Measurements from ENCODE around the gene LPP. TPM values are rescaled to one million over a fixed set of nuclear protein-coding genes. Genes with fewer than 3 reads are reported as not detected.

LPP gene
- total RNA-seq, 4 donors from 2014 or later = 45.9 to 81.1 (median 63.0) TPM

DNA sequence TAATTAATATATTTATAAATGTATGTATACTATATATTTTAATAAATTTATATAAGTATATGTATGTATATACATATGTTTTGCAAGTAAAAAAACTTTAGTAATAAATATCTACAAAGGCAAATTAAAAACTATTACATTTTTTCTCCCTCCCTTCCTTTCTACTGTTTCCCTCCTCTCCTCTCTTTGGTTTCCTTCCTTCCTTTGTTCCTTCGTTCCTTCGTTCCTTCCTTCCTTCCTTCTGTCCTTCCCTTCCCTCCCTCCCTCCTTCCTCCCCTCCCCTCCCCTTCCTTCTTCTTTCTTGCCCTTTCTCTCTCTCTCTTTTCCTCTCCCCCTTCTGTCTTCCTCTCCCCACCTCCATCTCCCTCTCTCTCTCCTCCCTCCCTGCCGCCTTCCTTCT, 423.6 kb downstream of the LPP start:
- no peak for TF ChIP-seq CTCF (IDR thresholded peaks at IDR 0.05)
- 48 to 100% methylated on average over 1 to 2 of the region's 3 CpGs for whole genome bisulfite sequencing, 2 donors
- DNase-seq (ENCODE audit: low spot score in 2 of 2) = no peak
- intact Hi-C loops (cut with DNase I; ENCODE audit: low total_unique reads) = no loop called here
- H3K4me3 ChIP-seq (ENCODE audit: low read depth, poor library complexity, severe bottlenecking) = no peak overlapping the region

DNA sequence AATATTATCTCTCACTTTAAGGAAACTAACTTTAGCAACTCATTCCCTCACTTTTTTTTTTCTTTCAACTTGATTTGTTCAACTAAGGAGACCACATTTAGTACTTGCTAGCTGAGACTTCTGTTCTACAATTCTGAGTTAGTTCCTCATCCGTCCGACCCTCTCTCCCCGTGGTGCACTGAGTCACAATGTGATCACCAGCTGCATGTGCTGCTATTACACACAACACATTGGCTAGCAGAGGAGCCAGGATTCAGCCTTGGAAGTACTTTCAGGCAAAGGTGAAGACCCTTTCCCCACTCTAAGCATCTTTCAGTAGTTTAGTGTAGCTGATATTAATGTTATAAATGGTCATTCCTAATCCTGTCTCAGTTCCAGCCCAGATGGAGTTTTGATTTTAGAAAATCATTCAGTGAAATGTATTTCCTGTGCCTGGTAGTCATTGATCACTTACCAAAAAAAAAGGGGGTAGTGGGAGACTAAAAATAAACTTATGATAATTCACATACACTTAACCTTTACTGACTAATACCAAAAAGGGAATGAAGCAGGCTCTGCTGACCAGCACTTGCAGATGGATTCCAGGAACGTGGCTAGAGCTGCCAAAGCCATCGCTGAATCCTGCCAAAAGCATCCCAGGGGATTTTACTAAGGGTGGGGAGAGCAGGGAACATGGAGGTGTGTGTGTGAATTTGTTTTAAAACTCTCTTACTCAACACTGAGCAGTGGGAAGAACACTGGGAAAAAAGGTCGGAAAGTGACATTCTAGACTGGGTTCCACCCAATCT, 424.8 kb downstream of the LPP start:
- intact Hi-C loops (cut with DNase I; ENCODE audit: low total_unique reads) = no loop called here
- 50 to 56% methylated on average over 6 of the region's 6 CpGs for WGBS, 2 donors
- TF ChIP-seq POLR2A (IDR thresholded peaks at IDR 0.05) (no peak), CTCF (IDR thresholded peaks at IDR 0.05) (no peak)

DNA sequence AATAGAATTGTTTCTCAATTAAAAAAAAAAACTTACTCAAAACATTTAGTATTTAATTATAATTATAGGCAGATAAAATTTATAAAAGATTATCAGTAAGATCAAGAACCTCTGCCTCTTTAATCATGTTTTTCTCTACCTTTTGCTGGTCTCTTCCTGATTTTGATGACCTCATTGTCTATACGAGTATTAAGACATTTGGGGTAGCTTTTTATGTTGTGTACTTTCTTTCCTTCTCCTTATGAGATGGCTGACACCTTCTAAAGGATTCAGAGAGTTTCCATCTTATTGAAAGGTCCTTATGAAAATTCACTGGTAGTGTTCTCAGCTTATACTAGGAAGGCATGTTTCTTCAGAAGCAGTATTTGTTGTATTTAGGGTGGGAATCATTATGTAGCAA, 426.3 kb downstream of the LPP start:
- no peak overlapping the region for H3K4me3 ChIP-seq (ENCODE audit: low read depth, poor library complexity, severe bottlenecking)
- TF ChIP-seq POLR2A (IDR thresholded peaks at IDR 0.05) = no peak
- DNase-seq (ENCODE audit: low spot score in 2 of 2) = no peak
- intact Hi-C loops (cut with DNase I; ENCODE audit: low total_unique reads) = no loop called here
- 76 to 78% methylated on average over 1 of the region's 1 CpG for WGBS, 2 donors

More for the DNA sequence above, 424.8 kb downstream of the LPP start:
- no peak overlapping the region for H3K4me3 ChIP-seq (ENCODE audit: low read depth, poor library complexity, severe bottlenecking)
- peak; percentile 62 to 89 for DNase-seq (ENCODE audit: low spot score in 2 of 2)

DNA sequence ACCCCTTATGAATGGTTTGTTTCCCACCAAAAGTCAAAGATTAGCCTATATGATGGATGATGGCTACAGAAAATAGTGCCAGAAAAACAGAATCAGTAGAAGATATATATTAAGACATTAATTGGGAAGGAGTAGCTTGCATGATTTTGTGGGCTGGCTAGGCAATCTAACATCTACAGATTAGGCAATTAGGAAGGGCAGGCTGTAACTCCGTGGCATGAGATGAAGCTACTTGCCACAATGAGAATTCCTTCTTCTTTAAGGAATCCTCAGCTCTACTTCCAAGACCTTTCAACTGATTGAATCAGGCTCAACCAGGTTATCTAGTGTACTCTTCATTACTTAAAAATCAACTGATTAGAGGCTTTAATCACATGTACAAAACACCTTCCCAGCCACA, 426.7 kb downstream of the LPP start:
- intact Hi-C loops (cut with DNase I; ENCODE audit: low total_unique reads) = no loop called here
- DNase-seq (ENCODE audit: low spot score in 2 of 2) = no peak
- TF ChIP-seq CTCF (IDR thresholded peaks at IDR 0.05) = no peak
- no peak for TF ChIP-seq POLR2A (IDR thresholded peaks at IDR 0.05)
- no peak overlapping the region for H3K4me3 ChIP-seq (ENCODE audit: low read depth, poor library complexity, severe bottlenecking)
- whole genome bisulfite sequencing, 2 donors = 78 to 86% methylated on average over 1 of the region's 1 CpG

- H3K4me3 ChIP-seq (ENCODE audit: low read depth, poor library complexity, severe bottlenecking) = no peak overlapping the region
- intact Hi-C loops (cut with DNase I; ENCODE audit: low total_unique reads) = no loop called here
- 95 to 98% methylated on average over 4 of the region's 4 CpGs for WGBS, 2 donors
- DNase-seq (ENCODE audit: low spot score in 2 of 2) = no peak
- no peak for TF ChIP-seq CTCF (IDR thresholded peaks at IDR 0.05)
- TF ChIP-seq POLR2A (IDR thresholded peaks at IDR 0.05) = no peak
These were observed 427.4 kb downstream of the LPP start for GRCh38 chr3:188581365-188581764.

GRCh38 chr3:188581792-188582191, 427.8 kb downstream of the LPP start:
- H3K4me3 ChIP-seq (ENCODE audit: low read depth, poor library complexity, severe bottlenecking) = no peak overlapping the region
- DNase-seq (ENCODE audit: low spot score in 2 of 2) = no peak
- WGBS, 2 donors = 65 to 82% methylated on average over 4 of the region's 4 CpGs
- TF ChIP-seq POLR2A (IDR thresholded peaks at IDR 0.05) = no peak
- no peak for TF ChIP-seq CTCF (IDR thresholded peaks at IDR 0.05)
- intact Hi-C loops (cut with DNase I; ENCODE audit: low total_unique reads) = no loop called here
